ENCODE data around the gene CAMSAP3.

CAMSAP3 gene

DNA sequence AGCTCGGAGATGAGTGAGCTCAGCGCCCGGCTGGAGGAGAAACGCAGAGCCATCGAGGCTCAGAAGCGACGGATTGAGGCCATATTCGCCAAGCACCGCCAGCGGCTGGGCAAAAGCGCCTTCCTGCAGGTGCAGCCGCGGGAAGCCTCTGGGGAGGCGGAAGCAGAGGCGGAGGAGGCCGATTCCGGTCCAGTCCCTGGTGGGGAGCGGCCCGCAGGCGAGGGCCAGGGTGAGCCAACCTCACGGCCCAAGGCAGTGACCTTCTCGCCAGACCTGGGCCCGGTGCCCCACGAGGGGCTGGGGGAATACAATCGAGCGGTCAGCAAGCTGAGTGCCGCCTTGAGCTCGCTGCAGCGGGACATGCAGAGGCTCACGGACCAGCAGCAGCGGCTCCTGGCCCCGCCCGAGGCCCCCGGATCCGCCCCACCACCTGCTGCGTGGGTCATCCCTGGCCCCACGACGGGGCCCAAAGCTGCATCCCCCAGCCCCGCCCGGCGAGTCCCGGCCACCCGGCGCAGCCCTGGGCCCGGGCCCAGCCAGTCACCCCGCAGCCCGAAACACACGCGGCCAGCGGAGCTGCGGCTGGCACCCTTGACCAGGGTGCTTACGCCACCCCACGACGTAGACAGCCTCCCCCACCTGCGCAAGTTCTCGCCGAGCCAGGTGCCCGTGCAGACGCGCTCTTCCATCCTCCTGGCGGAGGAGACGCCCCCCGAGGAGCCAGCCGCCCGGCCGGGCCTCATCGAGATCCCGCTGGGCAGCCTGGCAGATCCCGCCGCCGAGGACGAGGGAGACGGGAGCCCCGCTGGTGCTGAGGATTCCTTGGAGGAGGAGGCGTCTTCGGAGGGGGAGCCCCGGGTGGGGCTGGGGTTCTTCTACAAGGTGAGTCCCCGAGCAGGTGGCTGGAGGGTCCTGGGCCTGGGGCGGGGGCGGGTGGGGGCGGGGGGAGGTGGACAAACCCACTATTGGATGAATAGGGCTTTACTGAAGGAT is 16.9 kb downstream of the CAMSAP3 start:
- DNase-seq, result no peak

- no peak for DNase-seq
Observed at GRCh38 chr19:7614859-7615741, 19.4 kb downstream of the CAMSAP3 start.

DNA sequence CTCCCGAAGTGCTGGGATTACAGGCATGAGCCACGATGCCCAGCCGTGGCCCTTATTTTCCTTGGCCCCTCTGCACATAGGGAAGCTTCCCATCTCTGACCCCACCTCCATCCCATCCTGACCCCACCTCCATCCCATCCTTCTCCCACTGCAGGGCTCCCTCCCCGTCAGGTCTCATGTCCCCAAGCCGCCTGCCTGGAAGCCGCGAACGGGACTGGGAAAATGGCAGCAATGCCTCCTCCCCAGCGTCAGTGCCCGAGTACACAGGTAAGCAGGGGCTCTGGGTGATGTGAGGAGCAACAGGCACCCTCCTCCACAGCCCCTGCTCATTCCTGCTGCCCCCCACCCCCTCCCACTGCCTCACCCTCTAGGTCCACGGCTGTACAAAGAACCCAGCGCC is 21.5 kb downstream of the CAMSAP3 start:
- DNase-seq, result no peak

DNA sequence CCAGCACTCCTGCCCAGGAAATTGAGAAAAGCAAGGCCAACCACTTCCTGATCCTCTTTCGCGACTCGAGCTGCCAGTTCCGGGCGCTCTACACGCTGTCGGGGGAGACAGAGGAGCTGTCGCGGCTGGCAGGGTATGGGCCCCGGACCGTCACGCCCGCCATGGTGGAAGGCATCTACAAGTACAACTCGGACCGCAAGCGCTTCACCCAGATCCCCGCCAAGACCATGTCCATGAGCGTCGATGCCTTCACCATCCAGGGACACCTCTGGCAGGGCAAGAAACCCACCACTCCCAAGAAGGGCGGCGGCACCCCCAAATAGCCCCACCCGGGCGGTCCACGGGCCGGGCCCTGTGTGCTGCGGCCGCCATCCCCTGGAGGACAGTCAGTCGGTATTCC is 22.1 kb downstream of the CAMSAP3 start:
- no peak for DNase-seq

GRCh38 chr19:7618348-7618747 is 22.7 kb downstream of the CAMSAP3 start:
- DNase-seq, result no peak

GRCh38 chr19:7618771-7619510 is 23.3 kb downstream of the CAMSAP3 start:
- DNase-seq, result no peak

GRCh38 chr19:7619671-7620441 is 24.2 kb downstream of the CAMSAP3 start:
- no peak for DNase-seq

DNA sequence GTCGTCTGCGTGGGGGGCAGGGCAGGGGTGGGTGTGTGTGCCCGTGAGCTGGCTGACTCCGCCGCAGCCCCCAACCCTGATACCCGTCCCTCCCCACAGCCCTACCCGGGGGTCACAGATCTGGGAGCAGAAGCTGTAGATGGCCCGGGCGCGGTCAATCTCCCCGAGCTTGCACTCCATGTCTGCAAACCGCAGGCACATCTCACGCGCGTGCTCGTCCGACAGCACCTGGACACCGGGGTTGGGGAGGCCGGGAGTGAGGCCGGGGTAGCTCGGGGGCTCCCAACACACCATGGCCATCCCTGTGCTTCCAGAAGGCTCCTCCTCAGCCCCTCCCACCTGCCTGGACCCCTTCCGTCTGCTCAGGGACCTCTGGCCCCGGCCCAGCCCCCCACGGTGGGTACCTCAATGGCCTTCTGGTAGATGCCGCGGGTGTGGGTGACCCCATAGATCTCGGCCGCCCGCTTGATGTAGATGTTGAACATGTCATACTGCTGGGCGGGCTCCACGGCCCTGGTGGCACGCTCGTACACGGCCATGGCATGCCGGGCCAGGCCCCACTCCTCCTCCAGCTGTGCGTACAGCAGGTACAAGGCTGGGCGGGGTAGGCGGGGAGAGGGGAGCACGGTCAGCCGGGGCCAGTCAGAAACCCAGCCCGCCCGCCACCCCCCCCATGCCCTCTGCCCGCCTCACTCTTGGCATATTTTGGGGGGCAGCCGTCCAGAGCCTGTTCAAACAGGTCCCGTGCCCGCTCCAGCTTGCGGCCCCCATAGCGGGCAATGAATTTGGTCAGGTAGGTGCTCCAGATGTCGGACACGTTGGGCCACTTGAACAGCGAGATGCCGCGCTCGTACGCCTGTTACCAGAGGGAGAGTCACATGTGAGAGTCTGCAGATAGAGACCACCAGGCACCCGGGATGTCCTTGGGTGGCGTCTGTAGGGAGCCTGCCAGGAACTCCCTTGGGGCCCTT is 25.1 kb downstream of the CAMSAP3 start:
- no peak for DNase-seq

- DNase-seq, result no peak
Observed at GRCh38 chr19:7622933-7623685, 27.4 kb downstream of the CAMSAP3 start.

GRCh38 chr19:7623725-7624603 is 28.3 kb downstream of the CAMSAP3 start:
- DNase-seq, result no peak

- DNase-seq, result no peak
Observed at GRCh38 chr19:7624810-7625209, 29.1 kb downstream of the CAMSAP3 start.

DNA sequence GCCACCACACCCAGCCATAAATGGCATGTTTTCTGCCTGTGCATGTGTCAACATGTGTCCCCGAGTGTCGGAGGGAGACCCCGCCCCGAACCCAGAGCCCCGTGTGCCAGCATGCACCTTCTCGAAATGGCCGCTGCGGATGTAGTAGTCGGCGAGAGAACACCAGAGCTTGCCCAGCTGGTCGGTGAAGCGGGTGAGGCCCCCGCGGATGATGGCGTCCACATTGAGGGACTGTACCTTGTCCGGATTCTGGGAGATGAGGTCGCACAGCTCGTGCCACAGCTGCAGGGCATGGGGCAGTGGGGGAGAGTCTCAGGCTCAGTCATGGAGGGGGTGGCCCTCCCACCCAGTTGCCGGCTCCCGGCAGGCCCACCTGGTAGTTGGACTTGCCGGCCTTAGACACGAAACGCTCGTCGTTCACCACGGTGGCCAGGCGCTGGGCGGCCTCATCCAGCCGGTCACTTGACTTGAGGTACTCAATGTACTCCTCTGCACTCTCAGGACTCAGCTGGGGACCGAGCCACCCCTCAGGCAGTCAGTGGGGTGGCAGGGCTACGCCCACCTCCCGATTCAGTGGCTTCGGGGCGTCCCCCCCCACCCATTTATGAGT is 30.2 kb downstream of the CAMSAP3 start:
- DNase-seq, result no peak

- no peak for DNase-seq
Observed at GRCh38 chr19:7627166-7627565, 31.5 kb downstream of the CAMSAP3 start.

DNA sequence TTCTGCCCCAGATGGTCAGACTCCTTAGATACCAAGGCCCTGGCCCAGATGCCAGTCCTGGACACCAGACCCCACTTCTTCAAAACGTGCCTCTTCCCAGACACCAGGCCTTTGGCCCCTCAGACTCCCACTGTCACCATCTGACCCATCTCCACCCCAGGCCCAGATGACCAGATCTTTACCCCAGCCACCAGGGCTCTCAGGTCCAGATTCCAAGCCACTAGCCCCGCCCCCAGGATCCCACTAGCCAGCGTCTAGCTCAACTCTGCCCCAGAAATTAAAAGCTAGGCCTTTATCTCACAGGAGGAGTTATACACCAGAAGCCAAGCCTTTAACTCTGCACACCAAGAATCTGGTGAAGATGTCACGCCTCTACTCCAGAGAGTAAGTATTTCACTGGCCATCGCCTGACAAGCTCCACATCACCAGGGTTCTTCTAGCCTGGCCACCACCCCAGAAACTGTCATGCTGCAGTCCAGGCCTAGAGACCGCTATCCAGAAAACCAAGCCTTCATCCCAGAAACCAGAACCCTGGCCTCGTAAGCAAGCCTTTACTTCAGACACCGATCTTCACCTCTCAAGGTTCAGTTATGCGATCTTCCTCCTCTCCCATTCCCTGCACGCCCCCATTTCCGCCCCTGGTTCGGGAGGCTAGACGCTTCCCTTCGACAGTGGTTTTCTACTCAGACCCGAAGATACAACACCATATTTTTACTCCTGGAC is 33.1 kb downstream of the CAMSAP3 start:
- no peak for DNase-seq

DNA sequence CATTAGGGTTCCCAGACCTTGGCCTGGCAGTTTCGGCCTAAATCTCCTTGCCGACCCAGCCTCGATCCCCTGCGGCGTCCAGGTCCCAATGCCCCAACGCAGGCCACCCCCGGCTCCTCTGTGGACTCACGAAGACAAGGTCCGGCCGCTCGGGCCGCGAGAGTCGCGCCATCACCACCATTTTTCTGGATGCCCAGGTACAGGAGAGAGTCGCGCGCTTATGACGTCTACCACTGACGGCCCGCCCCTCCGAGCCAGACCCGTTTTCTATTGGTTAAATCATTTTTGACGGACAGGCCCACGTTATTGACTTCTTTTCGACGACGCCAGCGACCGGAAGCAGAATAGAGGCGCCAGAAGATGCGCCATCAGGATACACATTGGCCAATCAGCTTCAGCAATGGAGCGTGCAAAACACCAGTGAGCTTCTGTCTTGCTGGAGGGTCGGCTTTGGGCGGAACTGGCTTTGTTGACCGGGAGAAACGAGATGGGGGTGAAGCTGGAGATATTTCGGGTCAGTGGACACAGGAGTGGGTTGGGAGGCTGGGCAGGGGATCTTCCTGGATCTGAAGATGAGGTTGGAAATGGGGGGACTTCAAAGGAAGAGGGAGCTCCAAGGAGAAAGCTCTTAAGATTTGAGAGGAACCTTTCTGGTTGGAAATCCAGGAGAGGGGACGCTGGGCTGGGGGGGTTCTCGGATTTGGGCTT is 33.8 kb downstream of the CAMSAP3 start, which contains the start of the genes PET100 and XAB2:
Gene PET100, plus strand, starts transcription at position 447 of the 708 bp plus-strand sequence. Its CDS starts 41 bp downstream, at position 488.
Gene XAB2, minus strand, starts transcription at position 199 of the 708 bp plus-strand sequence. Its CDS starts 18 bp downstream, at position 181.
- DNase-seq, result peak; percentile 93

DNA sequence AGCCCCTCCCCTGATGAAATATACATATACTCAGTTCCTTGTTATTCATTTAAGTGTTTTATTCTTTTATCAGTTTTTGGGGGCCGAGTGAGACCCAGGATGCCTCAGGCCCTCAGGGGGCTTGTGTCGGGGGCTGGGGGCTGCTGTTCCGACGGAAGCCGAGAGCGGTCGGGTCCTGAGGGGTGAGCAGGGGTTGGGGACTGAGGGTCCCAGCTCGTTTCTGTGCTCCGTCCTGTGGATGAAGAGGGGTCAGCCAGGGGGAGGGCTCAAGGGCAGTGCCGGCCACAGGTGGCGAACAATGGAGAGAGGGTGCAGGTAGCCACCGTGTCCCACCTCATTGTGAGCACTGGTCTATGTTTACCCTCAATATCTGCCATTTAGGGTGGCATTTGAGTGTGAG is 35.9 kb downstream of the CAMSAP3 start:
- DNase-seq, result no peak

Measured in CD4-positive, alpha-beta T cell treated with Interleukin-17A for 4 hours (primary cell).